A549 (cell line): ENCODE data around the gene GJD3. TPM values are rescaled to one million over a fixed set of nuclear protein-coding genes. Genes with fewer than 3 reads are reported as not detected.

Experiments
- ATAC-seq, 2 experiments: fragments of 200-7000 bp in 1 of 2; fragments of >200 bp in 1 of 2; cut with Nextera tagmentation in 1 of 2; cut with Tn5 transposase in 1 of 2; 3 replicates each; pipeline versions ENCODE4 v1.8.0 to v1.9.1; 2018 to 2020; ENCODE audit warnings: mild to moderate bottlenecking in 1 of 2, moderate library complexity in 1 of 2
- CTCF ChIA-PET: fragments of 300-600 bp; sonication (Branson Sonifier 250); formaldehyde crosslinking; extraction: SDS; loops from one replicate; lab custom pipeline; 2021; ENCODE audit warnings: antibody characterized with exemption, inconsistent platforms; lab: Yijun Ruan, JAX
- POLR2A ChIA-PET: fragments of 350-600 bp; formaldehyde crosslinking; extraction: SDS; loops from one replicate; lab custom pipeline; 2021; ENCODE audit warnings: antibody characterized with exemption, inconsistent platforms; lab: Yijun Ruan, JAX
- DNase-seq, 2 experiments: peaks; one replicate each; pipeline versions ENCODE4 v3.0.0 to v3.0.0-alpha.2; 2011 to 2016; ENCODE audit warnings: low read depth in 1 of 2, low spot score in 1 of 2
- FAIRE-seq: peaks from 2 replicates; lab custom pipeline; 2011; peaks lifted over from hg19 to GRCh38; lab: Jason Lieb, UNC
- H3K27ac ChIP-seq, 2 experiments: fragments of >200 bp; sonication (Bioruptor Twin); formaldehyde crosslinking; 3 replicates each; pipeline ENCODE4 v1.5.1; 2016 to 2017
- H3K4me1 ChIP-seq: fragments of >200 bp; sonication (Bioruptor Twin); formaldehyde crosslinking; 3 replicates; pipeline ENCODE4 v1.6.1; 2016
- H3K4me2 ChIP-seq: fragments of >200 bp; sonication (Bioruptor Twin); formaldehyde crosslinking; 3 replicates; pipeline ENCODE4 v1.6.1; 2016
- H3K4me3 ChIP-seq: fragments of >200 bp; sonication (Bioruptor Twin); formaldehyde crosslinking; 3 replicates; pipeline ENCODE4 v1.5.1; 2016
- H3K9me3 ChIP-seq: fragments of >200 bp; sonication (Bioruptor Twin); formaldehyde crosslinking; 3 replicates; pipeline ENCODE4 v1.6.1; 2016
- CHD4 ChIP-seq: fragments of 200-600 bp; sonication (generic); IDR thresholded peaks from 2 replicates; pipeline ENCODE4 v1.6.1; 2016; ENCODE audit warnings: antibody characterized with exemption, mild to moderate bottlenecking, borderline replicate concordance
- HOXA7 ChIP-seq: fragments of 250-450 bp; sonication (Bioruptor Pico); IDR thresholded peaks from 2 replicates; pipeline ENCODE4 v1.5.0; 2020; ENCODE audit warnings: mild to moderate bottlenecking, moderate library complexity
- HOXB13 ChIP-seq: fragments of 250-450 bp; sonication (Bioruptor Pico); IDR thresholded peaks from 2 replicates; pipeline ENCODE4 v1.5.0; 2020; ENCODE audit warnings: low read depth, mild to moderate bottlenecking, moderate library complexity
- JUN ChIP-seq, 2 experiments: fragments of >200 bp; sonication (Bioruptor Twin); formaldehyde crosslinking; IDR thresholded peaks; 2 replicates in 1 of 2; 3 replicates in 1 of 2; pipeline ENCODE4 v1.6.1; 2016 to 2017
- MAFK ChIP-seq: fragments of 450-650 bp; IDR thresholded peaks from 2 replicates; pipeline ENCODE4 v1.6.1; 2014; ENCODE audit not compliant: partially characterized antibody
- MYC ChIP-seq: IDR thresholded peaks from 2 replicates; pipeline ENCODE4 v1.6.1; 2012; ENCODE audit warnings: mild to moderate bottlenecking, inconsistent platforms, low read length, improper control_type of control experiment, borderline replicate concordance
- POLR2AphosphoS2 ChIP-seq: conservative IDR thresholded peaks from 2 replicates; pipeline ENCODE4 v1.6.1; 2012; ENCODE audit warnings: low read length, improper control_type of control experiment, inconsistent platforms
- TP53 ChIP-seq: fragments of 250-450 bp; sonication (Bioruptor Pico); IDR thresholded peaks from 2 replicates; pipeline ENCODE4 v1.5.0; 2021; ENCODE audit warnings: mild to moderate bottlenecking, moderate library complexity
- WGBS: methylation state at CpG from one replicate; pipeline ENCODE4 v1.1.6; 2017; ENCODE audit errors: missing lambda C conversion rate; 5-methylcytosine and 5-hydroxymethylcytosine counted together
- polyA plus RNA-seq, 4 experiments: library from polyadenylated mRNA; depleted of rRNA in 3 of 4; stranded (reverse); fragments of >200 nt; fragmentation: RNase III in 1 of 4; extraction: RNeasy Plus Mini Kit Qiagen cat#74134 plus additional on column Dnase treatment in 1 of 4; gene quantifications; 2 replicates in 3 of 4; 3 replicates in 1 of 4; pipeline ENCODE4 v1.2.3, GENCODE V29; 2011 to 2017
- TF ChIP-seq, protein P1 (sequence below): fragments of >200 bp; sonication (Bioruptor Twin); formaldehyde crosslinking; IDR thresholded peaks from 2 replicates; pipeline ENCODE4 v1.6.1; 2016
- TF ChIP-seq, protein P2 (sequence below): fragments of 250-450 bp; sonication (Bioruptor Pico); IDR thresholded peaks from 2 replicates; pipeline ENCODE4 v1.5.0; 2020; ENCODE audit warnings: low read depth, mild to moderate bottlenecking, moderate library complexity

GJD3 gene
- polyA plus RNA-seq, 2 of the 4 experiments (the other 2 are of a cell fraction) = 0.09 to 0.40 TPM

DNA sequence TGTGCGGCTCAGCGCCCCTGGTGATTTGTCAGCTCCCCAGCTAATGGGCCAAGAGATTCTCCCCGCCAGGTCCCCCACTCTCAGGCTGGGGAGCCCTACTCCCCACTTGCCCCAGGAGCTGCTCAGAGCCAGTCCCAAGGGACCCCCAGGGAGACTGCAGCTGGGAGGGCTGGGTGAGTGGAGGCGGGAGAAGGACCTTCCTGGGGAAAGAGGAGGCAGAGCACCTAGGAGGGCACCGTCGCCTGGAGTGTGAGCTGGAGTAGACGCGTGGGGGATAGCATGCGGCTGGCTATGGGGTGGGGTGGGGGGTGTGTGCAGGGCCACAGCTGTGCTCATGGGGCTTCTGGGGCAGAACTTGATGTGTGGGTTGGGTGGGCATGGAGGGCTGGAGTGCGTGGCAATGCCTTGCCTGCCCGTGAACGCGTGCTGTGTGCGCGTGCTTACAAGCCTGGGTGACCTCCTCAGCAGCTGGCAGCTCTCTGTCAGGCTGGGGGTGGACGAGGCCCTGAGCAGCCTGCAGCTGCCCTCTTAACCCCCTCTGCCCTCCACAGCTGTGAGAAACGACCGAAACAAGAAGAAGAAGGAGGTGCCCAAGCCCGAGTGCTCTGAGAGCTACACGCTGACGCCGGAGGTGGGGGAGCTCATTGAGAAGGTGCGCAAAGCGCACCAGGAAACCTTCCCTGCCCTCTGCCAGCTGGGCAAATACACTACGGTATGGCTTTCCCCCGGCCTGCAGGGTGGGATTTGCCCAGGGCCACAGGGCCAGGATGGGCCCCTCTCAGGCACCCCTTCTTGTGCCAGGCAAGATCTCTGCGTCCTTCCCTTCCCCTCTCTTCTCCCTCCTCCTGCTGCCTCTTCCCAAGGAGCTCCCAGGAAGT, 12.9 kb downstream of the GJD3 start:
- 86% methylated on average over 27 of the region's 27 CpGs for WGBS

DNA sequence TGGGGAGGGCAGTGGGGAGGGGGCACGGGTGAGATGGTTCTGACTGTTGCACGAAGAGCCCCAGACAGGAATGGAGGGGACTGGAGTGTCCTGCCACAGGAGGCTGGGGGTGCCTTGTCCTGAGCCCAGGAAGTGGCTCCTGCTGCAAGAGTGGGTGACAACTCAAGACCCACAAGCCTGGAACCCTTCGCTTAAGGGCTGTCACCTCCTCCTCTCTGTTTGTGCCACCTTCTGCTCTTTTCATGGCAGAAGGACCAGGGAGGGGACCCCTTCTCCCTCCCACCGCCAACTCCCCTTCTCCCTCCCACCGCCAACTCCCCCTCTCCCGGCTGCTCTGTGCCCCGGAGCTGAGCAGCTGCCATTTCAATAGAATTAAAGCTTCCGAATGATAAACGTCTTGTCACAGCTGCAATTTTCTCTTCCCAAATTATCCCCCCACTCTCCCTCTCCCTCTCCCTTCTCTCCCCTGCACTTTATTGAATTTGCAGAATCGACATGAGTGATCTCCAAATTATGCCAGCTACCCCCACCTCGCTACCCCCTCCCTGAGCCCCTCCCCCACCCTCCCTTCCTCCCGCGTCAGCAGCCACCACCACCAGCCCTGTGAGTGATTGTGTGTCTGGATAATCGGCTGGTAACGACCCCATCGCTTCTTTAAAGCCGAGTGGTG, 13.7 kb downstream of the GJD3 start:
- Histone ChIP-seq H3K27ac (peak overlapping the region in 1 of 2 experiments; percentile 76; a peak in 3 of 6 replicates), H3K4me3 (no peak overlapping the region), H3K9me3 (no peaks in the 10 kb centered on the region), H3K4me2 (no peak overlapping the region), H3K4me1 (peaks cover 91% of the 10 kb centered on the region)
- CTCF ChIA-PET = interaction anchor here (0.7 to 40.3 kb wide), 10 partner anchors 7 to 213 kb away, joined by 3 to 2395 read pairs (median 6); partner anchors contain the start of genes CDC6, RARA and TOP2A
- WGBS = 76% methylated on average over 13 of the region's 17 CpGs
- no peak for ATAC-seq
- no peak for FAIRE-seq
- TF ChIP-seq HOXB13 (no peak), POLR2AphosphoS2 (no peak), HOXA7 (CRISPR knock-in tag) (no peak), CHD4 (no peak), TP53 (CRISPR knock-in tag) (no peak)
- no peak for DNase-seq
- POLR2A ChIA-PET = interaction anchor here (1.1 to 1.3 kb wide), 2 partner anchors 33 to 47 kb away, joined by 4 to 5 read pairs; no protein-coding TSS in a partner anchor

More for the DNA sequence above, 12.9 kb downstream of the GJD3 start:
- ATAC-seq (no peak), FAIRE-seq (no peak), DNase-seq (no peak)
- ChIA-PET CTCF (interaction anchor here (0.5 to 40.3 kb wide), 15 partner anchors 8 to 212 kb away, joined by 3 to 2395 read pairs (median 4); partner anchors contain the start of genes CDC6, GJD3, RARA and TOP2A), POLR2A (interaction anchor here (1.1 to 1.3 kb wide), 2 partner anchors 34 to 48 kb away, joined by 4 to 5 read pairs; no protein-coding TSS in a partner anchor)
- Histone ChIP-seq H3K27ac (peak overlapping the region; percentile 29 to 76; a peak in 5 of 6 replicates), H3K9me3 (no peaks in the 10 kb centered on the region), H3K4me1 (peaks cover 83% of the 10 kb centered on the region), H3K4me3 (no peak overlapping the region), H3K4me2 (peak overlapping the region; percentile 43; the same call in 1 of the 3 replicates)
- TF ChIP-seq, protein P1, sequence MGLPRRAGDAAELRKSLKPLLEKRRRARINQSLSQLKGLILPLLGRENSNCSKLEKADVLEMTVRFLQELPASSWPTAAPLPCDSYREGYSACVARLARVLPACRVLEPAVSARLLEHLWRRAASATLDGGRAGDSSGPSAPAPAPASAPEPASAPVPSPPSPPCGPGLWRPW = no peak
- 0 out of 5 replicates have a peak, but pooled peaks of 1 of the 2 experiments have one; percentile 14 for TF ChIP-seq JUN (IDR thresholded peaks at IDR 0.05)

DNA sequence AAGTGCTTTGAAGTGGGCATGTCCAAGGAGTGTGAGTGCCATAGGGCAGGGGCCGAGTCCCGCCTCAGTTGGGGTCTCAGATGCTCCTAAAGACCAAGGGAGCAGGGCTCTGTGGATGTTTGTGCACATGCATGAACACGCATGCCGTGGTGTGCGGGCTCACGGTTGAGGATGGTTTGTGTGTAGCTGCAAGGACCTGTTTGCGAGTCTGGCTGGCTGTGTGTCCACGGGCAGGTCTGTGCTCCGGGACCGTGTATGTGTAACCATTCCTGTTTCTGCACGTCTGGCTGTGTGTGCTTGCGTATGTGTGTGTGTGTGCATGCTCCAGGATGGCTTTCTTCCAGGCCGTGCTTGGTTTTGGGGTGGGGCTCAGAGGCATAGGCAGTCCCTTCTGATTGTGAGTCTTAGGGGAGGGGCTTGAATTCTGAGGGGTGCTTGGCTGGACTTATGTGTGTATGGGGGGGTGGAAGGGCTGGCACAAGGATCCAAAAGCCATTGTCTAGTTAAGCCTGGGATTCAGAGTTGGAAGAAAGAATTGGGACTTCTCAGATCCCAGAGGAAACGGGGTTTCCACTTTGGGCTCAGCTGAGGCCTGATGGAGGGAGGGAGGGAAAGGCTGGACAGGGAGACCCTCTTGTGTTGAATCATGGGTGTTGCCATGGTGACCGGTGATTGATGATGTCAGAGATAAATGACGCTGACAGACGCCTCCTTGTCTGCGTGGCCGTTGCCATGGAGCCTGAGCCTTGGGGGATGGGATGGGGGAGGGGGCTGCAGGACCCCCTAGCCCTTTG, 14.4 kb downstream of the GJD3 start:
- DNase-seq = no peak
- peak overlapping the region in 1 of 2 experiments; percentile 76; a peak in 1 of 6 replicates for H3K27ac ChIP-seq
- H3K4me2 ChIP-seq = no peak overlapping the region; the same call in 2 of the 3 replicates
- ChIA-PET CTCF (interaction anchor here (0.7 to 40.3 kb wide), 5 partner anchors 8 to 184 kb away, joined by 3 to 2395 read pairs (median 7); partner anchors contain the start of genes CDC6, RARA and TOP2A), POLR2A (no interaction called here)
- WGBS = 69% methylated on average over 19 of the region's 19 CpGs
- H3K4me3 ChIP-seq = no peak overlapping the region
- peaks cover 92% of the 10 kb centered on the region for H3K4me1 ChIP-seq
- H3K9me3 ChIP-seq = no peaks in the 10 kb centered on the region
- no peak for FAIRE-seq
- no peak for ATAC-seq
- TF ChIP-seq, protein P2, sequence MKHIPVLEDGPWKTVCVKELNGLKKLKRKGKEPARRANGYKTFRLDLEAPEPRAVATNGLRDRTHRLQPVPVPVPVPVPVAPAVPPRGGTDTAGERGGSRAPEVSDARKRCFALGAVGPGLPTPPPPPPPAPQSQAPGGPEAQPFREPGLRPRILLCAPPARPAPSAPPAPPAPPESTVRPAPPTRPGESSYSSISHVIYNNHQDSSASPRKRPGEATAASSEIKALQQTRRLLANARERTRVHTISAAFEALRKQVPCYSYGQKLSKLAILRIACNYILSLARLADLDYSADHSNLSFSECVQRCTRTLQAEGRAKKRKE (CRISPR knock-in tag) = no peak
- no peak for TF ChIP-seq HOXA7 (CRISPR knock-in tag)
- no peak for TF ChIP-seq CHD4
- TF ChIP-seq MAFK = no peak

DNA sequence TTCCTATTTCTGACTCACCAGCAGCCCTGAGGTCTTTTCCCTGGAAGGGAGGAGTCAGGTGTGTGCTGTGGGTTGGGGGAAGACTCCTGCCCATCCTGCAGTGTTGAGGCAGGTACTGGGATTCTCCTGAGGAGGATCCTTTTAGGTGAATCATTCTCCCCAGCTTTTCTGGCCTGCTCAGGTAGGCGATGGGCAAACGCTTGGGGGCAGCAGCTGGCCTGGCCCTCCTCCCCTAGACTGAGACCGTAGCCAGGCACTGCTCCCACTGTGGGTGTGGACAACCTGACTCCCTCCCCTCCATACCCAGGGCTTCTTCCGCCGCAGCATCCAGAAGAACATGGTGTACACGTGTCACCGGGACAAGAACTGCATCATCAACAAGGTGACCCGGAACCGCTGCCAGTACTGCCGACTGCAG, 15.1 kb downstream of the GJD3 start:
- Histone ChIP-seq H3K4me1 (peaks cover 93% of the 10 kb centered on the region), H3K27ac (peak overlapping the region in 1 of 2 experiments; percentile 76; a peak in 2 of 6 replicates), H3K4me3 (no peak overlapping the region), H3K9me3 (no peaks in the 10 kb centered on the region), H3K4me2 (peak overlapping the region; percentile 12; the same call in 1 of the 3 replicates)
- DNase-seq (no peak), FAIRE-seq (no peak), ATAC-seq (no peak)
- no peak for TF ChIP-seq MYC
- ChIA-PET CTCF (interaction anchor here (0.6 to 40.3 kb wide), 4 partner anchors 8 to 130 kb away, joined by 3 to 2395 read pairs (median 120); partner anchors contain the start of genes CDC6, RARA and WIPF2), POLR2A (no interaction called here)
- WGBS = 81% methylated on average over 10 of the region's 10 CpGs
